Natural killer cell (primary cell): Measurements from ENCODE around the gene PLPP7. TPM values are rescaled to one million over a fixed set of nuclear protein-coding genes. Genes with fewer than 3 reads are reported as not detected.
"Not testable (repeated sequence)": the region's sequence is repeated elsewhere in the genome, so short reads cannot be mapped to it uniquely, and the experiment has no call there.

Experiments used
- ATAC-seq, 3 donors: fragments of 150-1000 bp in 2 of 3; fragments of 200-7000 bp in 1 of 3; cut with Tn5 transposase; 1 replicate in 1 of 3; 2 replicates in 2 of 3; pipeline ENCODE4 v1.10.0; 2021; ENCODE audit warnings: mild to moderate bottlenecking in 2 of 3, moderate library complexity in 2 of 3
- DNase-seq, 2 donors: peaks; one replicate each; pipeline versions ENCODE4 v3.0.0 to v3.0.0-alpha.2; 2013 to 2021; ENCODE audit warnings: mixed read lengths in 1 of 2
- H3K27ac ChIP-seq: one replicate; pipeline ENCODE4 v1.5.1; 2013; ENCODE audit warnings: mild to moderate bottlenecking, low read length
- H3K27me3 ChIP-seq: one replicate; pipeline ENCODE4 v1.6.1; 2013; ENCODE audit warnings: low read length; ENCODE audit not compliant: control insufficient read depth, insufficient read depth
- H3K36me3 ChIP-seq: one replicate; pipeline ENCODE4 v1.6.1; 2013; ENCODE audit warnings: low read length; ENCODE audit not compliant: control insufficient read depth, insufficient read depth
- H3K4me1 ChIP-seq: one replicate; pipeline ENCODE4 v1.6.1; 2013; ENCODE audit warnings: low read length; ENCODE audit not compliant: control insufficient read depth, insufficient read depth
- H3K4me3 ChIP-seq: one replicate; pipeline ENCODE4 v1.5.1; 2013; ENCODE audit warnings: low read length
- H3K9me3 ChIP-seq: one replicate; pipeline ENCODE4 v1.6.1; 2013; ENCODE audit warnings: low read length; ENCODE audit not compliant: control insufficient read depth, insufficient read depth
- H3K27ac Mint-ChIP-seq, 2 donors: one replicate each; pipeline ENCODE4 v1.8.0; 2022; ENCODE audit warnings: mild to moderate bottlenecking in 2 of 2, mixed read lengths in 2 of 2, moderate library complexity in 1 of 2
- H3K27me3 Mint-ChIP-seq, 2 donors: one replicate each; pipeline ENCODE4 v1.8.0; 2022; ENCODE audit warnings: low read depth in 2 of 2, mixed read lengths in 2 of 2
- H3K36me3 Mint-ChIP-seq: one replicate; pipeline ENCODE4 v1.8.0; 2022; ENCODE audit warnings: mixed read lengths
- H3K4me1 Mint-ChIP-seq, 2 donors: one replicate each; pipeline ENCODE4 v1.8.0; 2022; ENCODE audit warnings: mixed read lengths in 2 of 2
- H3K4me3 Mint-ChIP-seq: one replicate; pipeline ENCODE4 v1.8.0; 2022; ENCODE audit warnings: mild to moderate bottlenecking, moderate library complexity, mixed read lengths
- H3K9me3 Mint-ChIP-seq, 2 donors: one replicate each; pipeline ENCODE4 v1.8.0; 2022; ENCODE audit warnings: mixed read lengths in 2 of 2
- CTCF ChIP-seq: fragments of 200-600 bp; IDR thresholded peaks from one replicate; pipeline ENCODE4 v1.8.0; 2022; ENCODE audit warnings: antibody characterized with exemption
- WGBS: methylation state at CpG from one replicate; pipeline ENCODE4 v1.1.7; 2013; ENCODE audit warnings: missing lambda C conversion rate; ENCODE audit not compliant: insufficient coverage; 5-methylcytosine and 5-hydroxymethylcytosine counted together
- intact Hi-C: fragments of 100-400 bp; cut with micrococcal nuclease; formaldehyde crosslinking; loops from one replicate; pipeline ENCODE4 v1.14.2; 2022
- total RNA-seq, 4 donors: library from RNA; stranded (reverse); fragments of 120-200 nt in 1 of 4; gene quantifications; one replicate each; pipeline versions ENCODE4 v1.2.3 to v1.2.4, GENCODE V29; 2013 to 2022

PLPP7 gene
- under 1 TPM; 0.28 to 0.59 (median 0.34) TPM for total RNA-seq
- total RNA-seq (2013): 0.68 TPM

- intact Hi-C loops: no loop called here
- Histone ChIP-seq H3K36me3 (no peaks in the 10 kb centered on the region), H3K9me3 (no peaks in the 10 kb centered on the region), H3K4me3 (no peak within 1 kb of the TSS), H3K27ac (no peak within 1 kb of the TSS), H3K27me3 (no peaks in the 10 kb centered on the region), H3K4me1 (peaks cover 10% of the 10 kb centered on the region)
- no peak within 1 kb of the TSS for H3K27ac Mint-ChIP-seq
- H3K4me3 Mint-ChIP-seq: peak within 1 kb of the TSS; percentile 45
- no peaks in the 10 kb centered on the region for H3K27me3 Mint-ChIP-seq
- H3K9me3 Mint-ChIP-seq: no peaks in the 10 kb centered on the region
- ATAC-seq (peak in 1 of 3 donors; percentile 49), DNase-seq (no peak)
- no peaks in the 10 kb centered on the region for H3K4me1 Mint-ChIP-seq
- no peaks in the 10 kb centered on the region for H3K36me3 Mint-ChIP-seq
- WGBS: 65% methylated on average over 28 of the region's 28 CpGs
- no peak for TF ChIP-seq CTCF
Measured at GRCh38 chr9:131289301-131290035, at the start of gene PLPP7. PLPP7 (plus strand) TSS chr9:131289723; CDS start chr9:131289998, 275 bp downstream.

- no peak for TF ChIP-seq CTCF
- no peak for ATAC-seq
- no peaks in the 10 kb centered on the region for H3K27me3 Mint-ChIP-seq
Measured at GRCh38 chr9:131240047-131240921, 49.2 kb upstream of the PLPP7 start.

GRCh38 chr9:131244331-131244730 is 45.2 kb upstream of the PLPP7 start:
- ATAC-seq, H3K9me3 Mint-ChIP-seq, H3K27ac Mint-ChIP-seq, H3K4me3 Mint-ChIP-seq, H3K36me3 Mint-ChIP-seq, intact Hi-C loops, H3K27me3 Mint-ChIP-seq, H3K4me1 Mint-ChIP-seq, H3K4me3 ChIP-seq, H3K27me3 ChIP-seq, H3K4me1 ChIP-seq, H3K27ac ChIP-seq, H3K36me3 ChIP-seq, DNase-seq, H3K9me3 ChIP-seq: not testable (repeated sequence)
- WGBS: 90% methylated on average over 1 of the region's 5 CpGs

More at GRCh38 chr9:131240047-131240921, 49.2 kb upstream of the PLPP7 start:
- no peaks in the 10 kb centered on the region for H3K9me3 Mint-ChIP-seq
- WGBS: 86% methylated on average over 22 of the region's 22 CpGs
- H3K4me1 Mint-ChIP-seq: peaks cover 19 to 32% of the 10 kb centered on the region in 2 donors
- Histone ChIP-seq H3K4me3 (no peak overlapping the region), H3K4me1 (peaks cover 41% of the 10 kb centered on the region), H3K9me3 (no peaks in the 10 kb centered on the region), H3K36me3 (no peaks in the 10 kb centered on the region), H3K27ac (no peak overlapping the region), H3K27me3 (no peaks in the 10 kb centered on the region)
- no peak for DNase-seq
- H3K36me3 Mint-ChIP-seq: peaks cover 2% of the 10 kb centered on the region
- intact Hi-C loops: no loop called here
- H3K27ac Mint-ChIP-seq: peak overlapping the region in 1 of 2 donors; percentile 97
- no peak overlapping the region for H3K4me3 Mint-ChIP-seq

GRCh38 chr9:131246618-131247017 is 42.9 kb upstream of the PLPP7 start:
- H3K9me3 Mint-ChIP-seq: no peaks in the 10 kb centered on the region
- peaks cover 4 to 7% of the 10 kb centered on the region in 2 donors for H3K4me1 Mint-ChIP-seq

More at GRCh38 chr9:131246618-131247017, 42.9 kb upstream of the PLPP7 start:
- H3K27me3 Mint-ChIP-seq: no peaks in the 10 kb centered on the region
- ATAC-seq: no peak
- Histone ChIP-seq H3K4me3 (no peak overlapping the region), H3K36me3 (no peaks in the 10 kb centered on the region), H3K27ac (no peak overlapping the region), H3K9me3 (no peaks in the 10 kb centered on the region), H3K4me1 (peaks cover 11% of the 10 kb centered on the region), H3K27me3 (no peaks in the 10 kb centered on the region)
- H3K4me3 Mint-ChIP-seq: no peak overlapping the region
- no peak for TF ChIP-seq CTCF
- WGBS: 100% methylated on average over 4 of the region's 4 CpGs
- no peak for DNase-seq
- no peak overlapping the region for H3K27ac Mint-ChIP-seq
- peaks cover 7% of the 10 kb centered on the region for H3K36me3 Mint-ChIP-seq
- intact Hi-C loops: no loop called here
